ENCODE measurements around the gene ITPK1.

DNA sequence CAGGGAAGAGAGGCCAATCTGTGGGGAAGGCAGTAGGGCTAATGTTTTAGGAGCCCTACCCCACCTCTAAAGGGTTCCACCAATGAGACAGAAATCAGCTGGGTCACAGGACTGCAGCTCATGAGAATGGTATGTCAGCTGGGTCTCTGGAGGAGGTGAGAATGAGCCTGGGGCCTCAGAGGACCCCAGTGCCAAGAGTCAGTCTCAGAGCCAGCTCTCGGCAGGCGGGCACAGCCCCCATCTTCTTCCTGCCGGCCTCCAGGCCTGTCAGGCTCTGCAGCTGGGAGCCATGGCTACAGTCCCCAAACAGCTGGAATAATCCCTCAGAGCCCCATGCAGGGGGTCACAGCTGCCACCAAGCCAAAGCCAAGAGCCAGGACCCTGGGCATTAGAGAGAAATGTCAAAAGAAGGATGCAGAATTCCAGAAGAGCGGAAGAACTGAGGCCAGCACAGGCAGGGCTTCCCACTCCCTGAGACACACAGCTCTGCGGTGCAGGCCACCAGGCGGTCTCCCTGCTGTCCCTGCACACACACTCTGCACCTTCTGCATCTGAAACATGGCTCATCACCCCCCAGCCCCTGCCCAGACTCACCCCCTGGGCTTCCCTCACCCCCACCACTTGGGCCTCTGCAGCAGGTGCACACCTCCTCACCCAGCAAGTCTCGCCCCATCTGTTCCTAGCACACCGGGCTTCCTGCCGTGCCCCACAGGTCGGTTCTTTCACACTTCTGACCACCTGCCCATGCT is 26.0 kb downstream of the ITPK1 start:
- TF ChIP-seq MYNN (tag by site-specific recombination; IDR thresholded peaks at IDR 0.05; ENCODE audit: borderline replicate concordance): no peak
- TF ChIP-seq ZBTB20 (tag by site-specific recombination; IDR thresholded peaks at IDR 0.05): no peak
- TF ChIP-seq, protein P1, sequence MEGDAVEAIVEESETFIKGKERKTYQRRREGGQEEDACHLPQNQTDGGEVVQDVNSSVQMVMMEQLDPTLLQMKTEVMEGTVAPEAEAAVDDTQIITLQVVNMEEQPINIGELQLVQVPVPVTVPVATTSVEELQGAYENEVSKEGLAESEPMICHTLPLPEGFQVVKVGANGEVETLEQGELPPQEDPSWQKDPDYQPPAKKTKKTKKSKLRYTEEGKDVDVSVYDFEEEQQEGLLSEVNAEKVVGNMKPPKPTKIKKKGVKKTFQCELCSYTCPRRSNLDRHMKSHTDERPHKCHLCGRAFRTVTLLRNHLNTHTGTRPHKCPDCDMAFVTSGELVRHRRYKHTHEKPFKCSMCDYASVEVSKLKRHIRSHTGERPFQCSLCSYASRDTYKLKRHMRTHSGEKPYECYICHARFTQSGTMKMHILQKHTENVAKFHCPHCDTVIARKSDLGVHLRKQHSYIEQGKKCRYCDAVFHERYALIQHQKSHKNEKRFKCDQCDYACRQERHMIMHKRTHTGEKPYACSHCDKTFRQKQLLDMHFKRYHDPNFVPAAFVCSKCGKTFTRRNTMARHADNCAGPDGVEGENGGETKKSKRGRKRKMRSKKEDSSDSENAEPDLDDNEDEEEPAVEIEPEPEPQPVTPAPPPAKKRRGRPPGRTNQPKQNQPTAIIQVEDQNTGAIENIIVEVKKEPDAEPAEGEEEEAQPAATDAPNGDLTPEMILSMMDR (tag by site-specific recombination; IDR thresholded peaks at IDR 0.05): no peak
- TF ChIP-seq ZNF558 (tag by site-specific recombination; IDR thresholded peaks at IDR 0.05): no peak
- TF ChIP-seq ZNF302 (tag by site-specific recombination; IDR thresholded peaks at IDR 0.05; ENCODE audit: low read depth): no peak
